HG02840 (cell line): ENCODE results near the gene ERP27.

Source experiments
- ATAC-seq: cut with Tn5 transposase; IDR thresholded peaks from one replicate; pipeline ENCODE4 v1.9.1; 2021; ENCODE audit warnings: mild to moderate bottlenecking, moderate library complexity, moderate number of reproducible peaks; ENCODE audit not compliant: unreplicated experiment, low FRiP score

The ERP27 gene

GRCh38 chr12:14938301-14938700 is at the start of gene ERP27:
Gene ERP27 (minus strand): TSS chr12:14938537. CDS start chr12:14938508, 29 bp downstream.
- ATAC-seq = no peak

- no peak for ATAC-seq
Measured at GRCh38 chr12:14988035-14988434, 49.7 kb upstream of the ERP27 start.

- no peak for ATAC-seq
Measured at GRCh38 chr12:14986449-14986848, 48.1 kb upstream of the ERP27 start.

GRCh38 chr12:14984766-14985285 is 46.5 kb upstream of the ERP27 start:
- no peak for ATAC-seq

- ATAC-seq = no peak
Measured at GRCh38 chr12:14984036-14984435, 45.7 kb upstream of the ERP27 start.

- ATAC-seq = no peak
Measured at GRCh38 chr12:14982991-14983390, 44.7 kb upstream of the ERP27 start.

GRCh38 chr12:14982562-14982961 is 44.2 kb upstream of the ERP27 start:
- no peak for ATAC-seq

GRCh38 chr12:14981049-14981448 is 42.7 kb upstream of the ERP27 start:
- no peak for ATAC-seq

GRCh38 chr12:14979468-14979867 is 41.1 kb upstream of the ERP27 start:
- ATAC-seq = no peak

GRCh38 chr12:14976658-14977057 is 38.3 kb upstream of the ERP27 start:
- ATAC-seq = no peak

- no peak for ATAC-seq
Measured at GRCh38 chr12:14975457-14975856, 37.1 kb upstream of the ERP27 start.

GRCh38 chr12:14974633-14975032 is 36.3 kb upstream of the ERP27 start:
- no peak for ATAC-seq

GRCh38 chr12:14972816-14973215 is 34.5 kb upstream of the ERP27 start, which contains the start of gene PDE6H:
Gene PDE6H (plus strand): TSS chr12:14973042. CDS start chr12:14978013, 4,971 bp downstream.
- no peak for ATAC-seq

GRCh38 chr12:14970473-14970872 is 32.1 kb upstream of the ERP27 start:
- no peak for ATAC-seq

- ATAC-seq = no peak
Measured at GRCh38 chr12:14968478-14968877, 30.1 kb upstream of the ERP27 start.

GRCh38 chr12:14965221-14965620 is 26.9 kb upstream of the ERP27 start:
- ATAC-seq = no peak

GRCh38 chr12:14964406-14964805 is 26.1 kb upstream of the ERP27 start:
- ATAC-seq = no peak

GRCh38 chr12:14963520-14963919 is 25.2 kb upstream of the ERP27 start:
- ATAC-seq = no peak

- no peak for ATAC-seq
Measured at GRCh38 chr12:14962797-14963196, 24.5 kb upstream of the ERP27 start.

GRCh38 chr12:14962153-14962539 is 23.8 kb upstream of the ERP27 start:
- no peak for ATAC-seq

GRCh38 chr12:14961466-14962152 is 23.3 kb upstream of the ERP27 start, which contains the start of gene ARHGDIB:
Gene ARHGDIB (minus strand): TSS chr12:14961601. CDS start chr12:14950712, 10,889 bp downstream.
- peak; percentile 61 for ATAC-seq
